Muscle of leg (tissue), 16 donors: Measurements from ENCODE around the gene KLHL12. TPM values are rescaled to one million over a fixed set of nuclear protein-coding genes. Genes with fewer than 3 reads are reported as not detected.

ENCODE experiments used
- DNase-seq: peaks from one replicate; pipeline ENCODE4 v3.0.0; 2013
- H3K27ac ChIP-seq: one replicate; pipeline ENCODE4 v1.5.1; 2013; ENCODE audit warnings: mild to moderate bottlenecking, low read length, control low read depth
- H3K27me3 ChIP-seq: one replicate; pipeline ENCODE4 v1.6.1; 2013; ENCODE audit warnings: low read length; ENCODE audit not compliant: control insufficient read depth, insufficient read depth
- H3K36me3 ChIP-seq: one replicate; pipeline ENCODE4 v1.6.1; 2013; ENCODE audit warnings: low read length; ENCODE audit not compliant: control insufficient read depth, insufficient read depth
- H3K4me1 ChIP-seq: one replicate; pipeline ENCODE4 v1.6.1; 2013; ENCODE audit warnings: low read length; ENCODE audit not compliant: control insufficient read depth, insufficient read depth
- H3K4me3 ChIP-seq: one replicate; pipeline ENCODE4 v1.5.1; 2013; ENCODE audit warnings: low read length, control low read depth
- H3K9me3 ChIP-seq: replicated peaks from 2 replicates; pipeline ENCODE4 v1.6.1; 2013; ENCODE audit warnings: low read depth, low read length; ENCODE audit not compliant: control insufficient read depth
- WGBS: methylation state at CpG from one replicate; pipeline ENCODE4 v1.1.5; 2013; ENCODE audit warnings: missing lambda C conversion rate; ENCODE audit not compliant: insufficient coverage; 5-methylcytosine and 5-hydroxymethylcytosine counted together
- long read RNA-seq, 11 donors: transcript quantifications; one replicate each; lab custom pipeline, GENCODE V29; 2026
- polyA plus RNA-seq, 8 donors: library from polyadenylated mRNA; unstranded; fragments of 120-200 nt; gene quantifications; one replicate each; pipeline versions ENCODE4 v1.2.1 to v1.2.3, GENCODE V29; 2013; ENCODE audit warnings: inconsistent platforms in 1 of 8, low replicate concordance in 1 of 8; ENCODE audit not compliant: insufficient read length in 8 of 8, insufficient read depth in 1 of 8
- total RNA-seq: library from RNA; stranded (reverse); fragments of 120-200 nt; gene quantifications from one replicate; pipeline ENCODE4 v1.2.4, GENCODE V29; 2013

KLHL12 gene
- 19.9 TPM for total RNA-seq
- 10 to 100 TPM; 17.0 to 20.5 (median 19.5) TPM for polyA plus RNA-seq
- long read RNA-seq, donor 1, result 0 reads
- long read RNA-seq, donor 2, result 0 reads
- long read RNA-seq, donor 3, transcript KLHL12-203 (12 exons, 3,359 nt), result major isoform, 6 of 6 reads
- long read RNA-seq, donor 3, partial matches to known transcripts, result 0 of 6 reads
- long read RNA-seq, donor 3, other reads (novel, unspliced or antisense), result 0 of 6 reads
- long read RNA-seq, donor 4, partial matches to known transcripts, result 0 of 3 reads
- long read RNA-seq, donor 4, other reads (novel, unspliced or antisense), result 0 of 3 reads
- long read RNA-seq, donor 5, transcript KLHL12-203 (12 exons, 3,359 nt), result major isoform, 9 of 9 reads
- long read RNA-seq, donor 5, partial matches to known transcripts, result 0 of 9 reads
- long read RNA-seq, donor 5, other reads (novel, unspliced or antisense), result 0 of 9 reads
- long read RNA-seq, donor 6, transcript KLHL12-203 (12 exons, 3,359 nt), result major isoform, 5 of 6 reads
- long read RNA-seq, donor 6, partial matches to known transcripts, result 0 of 6 reads
- long read RNA-seq, donor 6, other reads (novel, unspliced or antisense), result 0 of 6 reads
- long read RNA-seq, donor 7, partial matches to known transcripts, result 0 of 3 reads
- long read RNA-seq, donor 7, other reads (novel, unspliced or antisense), result 0 of 3 reads
- long read RNA-seq, donor 8, partial matches to known transcripts, result 0 of 2 reads
- long read RNA-seq, donor 8, other reads (novel, unspliced or antisense), result 0 of 2 reads
- long read RNA-seq, donor 9, partial matches to known transcripts, result 0 of 1 reads
- long read RNA-seq, donor 9, other reads (novel, unspliced or antisense), result 0 of 1 reads
- long read RNA-seq, donor 10, transcript KLHL12-203 (12 exons, 3,359 nt), result major isoform, 6 of 6 reads
- long read RNA-seq, donor 10, partial matches to known transcripts, result 0 of 6 reads
- long read RNA-seq, donor 10, other reads (novel, unspliced or antisense), result 0 of 6 reads
- long read RNA-seq, donor 11, partial matches to known transcripts, result 0 of 3 reads
- long read RNA-seq, donor 11, other reads (novel, unspliced or antisense), result 0 of 3 reads

GRCh38 chr1:202926581-202927491, at the start of gene KLHL12:
Gene KLHL12 (minus strand): TSS chr1:202927234. CDS start chr1:202925162, 2,072 bp downstream.
- peak within 1 kb of the TSS; percentile 85 for H3K4me3 ChIP-seq
- no peaks in the 10 kb centered on the region for H3K27me3 ChIP-seq
- H3K27ac ChIP-seq, result peak within 1 kb of the TSS; percentile 93
- peak; percentile 98 for DNase-seq
- no peaks in the 10 kb centered on the region for H3K9me3 ChIP-seq
- H3K36me3 ChIP-seq, result peaks cover 9% of the 10 kb centered on the region
- no peaks in the 10 kb centered on the region for H3K4me1 ChIP-seq
- WGBS, result 1% methylated on average over 35 of the region's 57 CpGs

DNA sequence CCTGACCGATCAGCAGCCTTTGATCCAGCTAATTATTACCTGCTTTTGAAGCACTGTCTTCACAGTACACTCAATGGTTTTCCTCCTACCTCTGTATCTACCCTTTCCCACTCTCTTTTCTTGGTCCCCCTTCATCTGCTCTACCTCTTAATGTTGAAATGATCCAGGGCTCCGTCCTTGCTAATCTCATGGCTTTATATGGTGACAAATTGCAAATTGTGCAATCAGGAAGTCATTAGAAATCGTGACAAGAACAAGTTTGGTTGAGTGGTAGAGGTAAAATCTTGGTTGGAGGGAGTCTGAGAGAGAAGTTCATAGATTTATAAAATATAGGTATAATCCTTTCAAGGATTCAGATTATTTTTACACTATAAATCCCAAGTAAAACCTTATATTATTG, 49.6 kb upstream of the KLHL12 start:
- H3K4me1 ChIP-seq, result no peaks in the 10 kb centered on the region
- DNase-seq, result no peak
- H3K9me3 ChIP-seq, result no peaks in the 10 kb centered on the region
- H3K27me3 ChIP-seq, result peaks cover 13% of the 10 kb centered on the region
- no peak overlapping the region for H3K4me3 ChIP-seq
- no peak overlapping the region for H3K27ac ChIP-seq
- WGBS, result 44% methylated on average over 1 of the region's 3 CpGs
- H3K36me3 ChIP-seq, result no peaks in the 10 kb centered on the region

- Histone ChIP-seq H3K36me3 (no peaks in the 10 kb centered on the region), H3K4me1 (no peaks in the 10 kb centered on the region), H3K4me3 (no peak overlapping the region), H3K9me3 (no peaks in the 10 kb centered on the region), H3K27me3 (peaks cover 13% of the 10 kb centered on the region), H3K27ac (no peak overlapping the region)
- DNase-seq, result no peak
- WGBS, result 80% methylated on average over 1 of the region's 3 CpGs
Measured at GRCh38 chr1:202974856-202975255, 47.8 kb upstream of the KLHL12 start.

GRCh38 chr1:202972046-202972445, 45.0 kb upstream of the KLHL12 start:
- Histone ChIP-seq H3K27ac (no peak overlapping the region), H3K4me1 (peaks cover 11% of the 10 kb centered on the region), H3K27me3 (peaks cover 8% of the 10 kb centered on the region), H3K36me3 (no peaks in the 10 kb centered on the region), H3K9me3 (no peaks in the 10 kb centered on the region), H3K4me3 (no peak overlapping the region)
- DNase-seq, result no peak
- WGBS, result no CpG with 5 or more reads among the region's 4 CpGs

DNA sequence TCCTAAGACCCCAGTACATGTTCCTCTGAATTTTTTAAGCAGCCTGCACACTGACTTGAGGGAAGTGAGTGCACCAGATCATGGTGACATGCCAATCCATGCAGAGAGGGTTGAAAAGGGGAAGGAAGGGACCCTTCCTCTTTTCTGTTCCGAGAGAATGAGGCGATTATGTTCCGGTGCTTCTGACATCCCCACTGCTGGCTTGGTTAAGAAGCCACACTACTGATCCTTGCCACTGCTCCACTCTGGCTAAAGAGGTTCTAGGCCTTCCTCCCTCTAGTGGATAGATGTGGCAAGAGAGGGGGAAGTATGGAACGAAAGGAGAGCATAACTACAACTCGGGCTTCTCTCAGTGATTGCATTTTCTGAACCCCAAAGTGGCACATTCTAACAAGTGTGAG, 41.9 kb upstream of the KLHL12 start:
- H3K4me3 ChIP-seq, result no peak overlapping the region
- peak; percentile 80 for DNase-seq
- peaks cover 36% of the 10 kb centered on the region for H3K4me1 ChIP-seq
- no peak overlapping the region for H3K27ac ChIP-seq
- 17% methylated on average over 1 of the region's 5 CpGs for WGBS
- peaks cover 7% of the 10 kb centered on the region for H3K36me3 ChIP-seq
- H3K27me3 ChIP-seq, result peaks cover 3% of the 10 kb centered on the region
- H3K9me3 ChIP-seq, result no peaks in the 10 kb centered on the region

- no peaks in the 10 kb centered on the region for H3K9me3 ChIP-seq
- no peak for DNase-seq
- H3K36me3 ChIP-seq, result peaks cover 10% of the 10 kb centered on the region
- H3K27ac ChIP-seq, result no peak overlapping the region
- H3K4me3 ChIP-seq, result no peak overlapping the region
- H3K27me3 ChIP-seq, result peaks cover 3% of the 10 kb centered on the region
- 100% methylated on average over 1 of the region's 3 CpGs for WGBS
- H3K4me1 ChIP-seq, result peaks cover 38% of the 10 kb centered on the region
Measured at GRCh38 chr1:202968351-202968750, 41.3 kb upstream of the KLHL12 start.

DNA sequence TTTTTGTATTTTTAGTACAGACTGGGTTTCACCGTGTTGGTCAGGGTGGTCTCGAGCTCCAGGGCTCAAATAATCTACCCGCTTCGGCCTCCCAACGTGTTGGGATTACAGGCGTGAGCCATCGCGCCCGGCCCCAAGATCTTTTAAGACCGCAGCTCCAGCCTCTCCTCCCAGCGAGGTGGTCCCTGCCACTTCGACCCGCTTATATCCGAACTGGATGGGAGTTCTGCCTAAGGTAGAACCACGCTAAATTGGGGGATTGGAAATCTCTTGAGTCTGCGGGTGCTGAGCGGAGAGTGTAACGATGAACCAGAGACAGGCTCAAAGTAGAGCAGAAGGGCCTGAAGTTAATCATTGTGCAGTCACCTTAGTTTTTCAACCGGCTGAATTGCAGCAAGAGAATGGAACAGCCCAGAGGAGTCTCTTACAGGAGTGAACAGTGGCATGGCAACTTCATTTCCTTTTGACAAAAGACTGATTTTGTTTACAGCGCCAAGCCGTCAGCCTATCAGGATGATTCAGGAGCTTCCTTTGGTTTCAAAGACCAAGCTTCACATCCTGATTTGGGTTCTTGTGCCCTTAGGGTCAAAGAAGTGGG, 40.7 kb upstream of the KLHL12 start:
- Histone ChIP-seq H3K27ac (peak overlapping the region; percentile 74), H3K36me3 (peaks cover 16% of the 10 kb centered on the region), H3K9me3 (no peaks in the 10 kb centered on the region), H3K4me1 (peaks cover 42% of the 10 kb centered on the region), H3K4me3 (peak overlapping the region; percentile 98), H3K27me3 (peaks cover 2% of the 10 kb centered on the region)
- WGBS, result 8% methylated on average over 15 of the region's 21 CpGs
- DNase-seq, result peak; percentile 31

GRCh38 chr1:202966006-202966898, 39.2 kb upstream of the KLHL12 start:
- no peaks in the 10 kb centered on the region for H3K9me3 ChIP-seq
- peak overlapping the region; percentile 96 for H3K27ac ChIP-seq
- peaks cover 28% of the 10 kb centered on the region for H3K36me3 ChIP-seq
- no peak for DNase-seq
- H3K4me3 ChIP-seq, result peak overlapping the region; percentile 98
- 31% methylated on average over 14 of the region's 18 CpGs for WGBS
- H3K27me3 ChIP-seq, result no peaks in the 10 kb centered on the region
- H3K4me1 ChIP-seq, result peaks cover 57% of the 10 kb centered on the region
